H9 (cell line): ENCODE measurements around the gene SPRED1. TPM values are rescaled to one million over a fixed set of nuclear protein-coding genes. Genes with fewer than 3 reads are reported as not detected.

Source experiments
- DNase-seq: peaks from one replicate; pipeline ENCODE4 v3.0.0-alpha.2; 2017
- H2AFZ ChIP-seq: one replicate; pipeline ENCODE4 v1.6.1; 2013; ENCODE audit warnings: mild to moderate bottlenecking, low read length, control low read depth, moderate library complexity
- H2AK5ac ChIP-seq: 2 replicates; pipeline ENCODE4 v1.6.1; 2013; ENCODE audit warnings: low read length, control low read depth, mixed read lengths; ENCODE audit not compliant: insufficient read length
- H2BK120ac ChIP-seq: one replicate; pipeline ENCODE4 v1.6.1; 2013; ENCODE audit warnings: low read depth, mild to moderate bottlenecking, low read length, control low read depth, inconsistent platforms; ENCODE audit not compliant: poor library complexity, severe bottlenecking
- H2BK12ac ChIP-seq: 2 replicates; pipeline ENCODE4 v1.6.1; 2013; ENCODE audit warnings: low read length, control low read depth, mixed read lengths, low read depth; ENCODE audit not compliant: insufficient read length
- H2BK15ac ChIP-seq: 2 replicates; pipeline ENCODE4 v1.6.1; 2013; ENCODE audit warnings: low read depth, low read length, control low read depth
- H2BK20ac ChIP-seq: one replicate; pipeline ENCODE4 v1.6.1; 2013; ENCODE audit warnings: low read depth, mild to moderate bottlenecking, low read length, control low read depth, inconsistent platforms; ENCODE audit not compliant: poor library complexity, severe bottlenecking
- H2BK5ac ChIP-seq: 2 replicates; pipeline ENCODE4 v1.6.1; 2013; ENCODE audit warnings: low read length, control low read depth, mixed read lengths; ENCODE audit not compliant: insufficient read length
- H3K14ac ChIP-seq: 2 replicates; pipeline ENCODE4 v1.6.1; 2013; ENCODE audit warnings: low read length, control low read depth; ENCODE audit not compliant: insufficient read depth
- H3K18ac ChIP-seq: 2 replicates; pipeline ENCODE4 v1.6.1; 2013; ENCODE audit warnings: low read depth, mild to moderate bottlenecking, mixed read lengths, low read length, control low read depth; ENCODE audit not compliant: insufficient read length
- H3K23ac ChIP-seq: 2 replicates; pipeline ENCODE4 v1.6.1; 2013; ENCODE audit warnings: low read length, control low read depth, mixed read lengths, low read depth; ENCODE audit not compliant: insufficient read length
- H3K23me2 ChIP-seq: 2 replicates; pipeline ENCODE4 v1.6.1; 2013; ENCODE audit warnings: low read depth, mild to moderate bottlenecking, mixed read lengths, low read length, control low read depth; ENCODE audit not compliant: insufficient read length, poor library complexity, severe bottlenecking
- H3K27ac ChIP-seq: 2 replicates; pipeline ENCODE4 v1.5.1; 2013; ENCODE audit warnings: low read length, control low read depth, mixed read lengths, low read depth; ENCODE audit not compliant: insufficient read length
- H3K27me3 ChIP-seq: 2 replicates; pipeline ENCODE4 v1.6.1; 2013; ENCODE audit warnings: low read length, control low read depth, inconsistent platforms; ENCODE audit not compliant: insufficient read depth
- H3K4ac ChIP-seq: 2 replicates; pipeline ENCODE4 v1.6.1; 2013; ENCODE audit warnings: low read depth, mild to moderate bottlenecking, control low read depth, inconsistent platforms, low read length, moderate library complexity
- H3K4me1 ChIP-seq: 2 replicates; pipeline ENCODE4 v1.6.1; 2013; ENCODE audit warnings: low read length, control low read depth, inconsistent platforms; ENCODE audit not compliant: insufficient read depth
- H3K4me2 ChIP-seq: 2 replicates; pipeline ENCODE4 v1.6.1; 2013; ENCODE audit warnings: low read length, control low read depth, mixed read lengths; ENCODE audit not compliant: insufficient read length, insufficient read depth
- H3K56ac ChIP-seq: 2 replicates; pipeline ENCODE4 v1.6.1; 2013; ENCODE audit warnings: low read depth, mild to moderate bottlenecking, mixed read lengths, low read length, control low read depth; ENCODE audit not compliant: insufficient read length
- H3K79me1 ChIP-seq: 2 replicates; pipeline ENCODE4 v1.6.1; 2013; ENCODE audit warnings: low read depth, mild to moderate bottlenecking, moderate library complexity, low read length, control low read depth, inconsistent platforms; ENCODE audit not compliant: insufficient read depth, poor library complexity, severe bottlenecking
- H3K79me2 ChIP-seq: 2 replicates; pipeline ENCODE4 v1.6.1; 2013; ENCODE audit warnings: low read length, control low read depth, inconsistent platforms; ENCODE audit not compliant: insufficient read depth
- H3K9ac ChIP-seq: 2 replicates; pipeline ENCODE4 v1.6.1; 2013; ENCODE audit warnings: low read length, control low read depth, mixed read lengths; ENCODE audit not compliant: insufficient read length; ENCODE audit errors: extremely low read depth
- H3K9me3 ChIP-seq: one replicate; pipeline ENCODE4 v1.6.1; 2013; ENCODE audit warnings: low read depth, low read length, inconsistent platforms; ENCODE audit not compliant: control insufficient read depth
- H3T11ph ChIP-seq: one replicate; pipeline ENCODE4 v1.6.1; 2013; ENCODE audit warnings: mild to moderate bottlenecking, low read length, control low read depth, inconsistent platforms
- H4K20me1 ChIP-seq: one replicate; pipeline ENCODE4 v1.6.1; 2013; ENCODE audit not compliant: control insufficient read depth, insufficient read length, insufficient read depth
- H4K5ac ChIP-seq: 2 replicates; pipeline ENCODE4 v1.6.1; 2013; ENCODE audit warnings: low read depth, mild to moderate bottlenecking, mixed read lengths, low read length, control low read depth; ENCODE audit not compliant: insufficient read length
- H4K8ac ChIP-seq: replicated peaks from 2 replicates; pipeline ENCODE4 v1.6.1; 2013; ENCODE audit warnings: low read length, control low read depth, mixed read lengths, low read depth; ENCODE audit not compliant: insufficient read length
- H4K91ac ChIP-seq: 2 replicates; pipeline ENCODE4 v1.6.1; 2013; ENCODE audit warnings: low read depth, mild to moderate bottlenecking, moderate library complexity, mixed read lengths, low read length, control low read depth; ENCODE audit not compliant: insufficient read length
- H3K27ac Mint-ChIP-seq, 3 experiments: 2 replicates in 2 of 3; 3 replicates in 1 of 3; pipeline ENCODE4 v1.8.0; 2020 to 2021; ENCODE audit warnings: mixed read lengths in 3 of 3, mild to moderate bottlenecking in 1 of 3, moderate library complexity in 1 of 3
- H3K27me3 Mint-ChIP-seq: 2 replicates; pipeline ENCODE4 v1.8.0; 2021; ENCODE audit warnings: low read depth, mild to moderate bottlenecking, moderate library complexity, mixed read lengths
- H3K36me3 Mint-ChIP-seq, 3 experiments: 2 replicates in 2 of 3; 3 replicates in 1 of 3; pipeline ENCODE4 v1.8.0; 2020 to 2021; ENCODE audit warnings: low read depth in 3 of 3, mixed read lengths in 3 of 3; ENCODE audit not compliant: insufficient read depth in 1 of 3
- H3K4me1 Mint-ChIP-seq, 2 experiments: 2 replicates each; pipeline ENCODE4 v1.8.0; 2020; ENCODE audit warnings: mixed read lengths in 2 of 2
- H3K4me3 Mint-ChIP-seq, 2 experiments: 2 replicates in 1 of 2; 3 replicates in 1 of 2; pipeline ENCODE4 v1.8.0; 2020 to 2021; ENCODE audit warnings: mild to moderate bottlenecking in 2 of 2, mixed read lengths in 2 of 2, moderate library complexity in 1 of 2
- H3K9me3 Mint-ChIP-seq, 2 experiments: 2 replicates in 1 of 2; 3 replicates in 1 of 2; pipeline ENCODE4 v1.8.0; 2020; ENCODE audit warnings: mild to moderate bottlenecking in 2 of 2, mixed read lengths in 2 of 2, moderate library complexity in 1 of 2
- CTCF ChIP-seq: fragments of 200-600 bp; sonication (generic); conservative IDR thresholded peaks from 3 replicates; pipeline ENCODE4 v1.8.0; 2021; ENCODE audit warnings: antibody characterized with exemption, mild to moderate bottlenecking
- WGBS: extraction: QIAGEN DNeasy Blood & Tissue Kit; methylation state at CpG from one replicate; pipeline ENCODE4 v1.1.7; 2013; ENCODE audit warnings: missing lambda C conversion rate, low lambda C conversion rate, mixed read lengths; ENCODE audit not compliant: insufficient read length; ENCODE audit errors: extremely low coverage; 5-methylcytosine and 5-hydroxymethylcytosine counted together
- total RNA-seq: library from RNA; stranded (reverse); gene quantifications from 2 replicates; pipeline ENCODE4 v1.2.1, GENCODE V29; 2021

Gene SPRED1
- total RNA-seq, 1 experiment from 2014 or later: 41.0 TPM

- Histone ChIP-seq H4K5ac (no peak overlapping the region), H4K91ac (no peak overlapping the region), H3K23ac (no peak overlapping the region), H2BK20ac (no peak overlapping the region), H4K20me1 (no peaks in the 10 kb centered on the region), H3T11ph (no peak overlapping the region), H3K79me2 (peaks cover 7% of the 10 kb centered on the region; the same call in 1 of the 2 replicates), H2BK12ac (no peak overlapping the region), H2BK5ac (no peak overlapping the region), H3K4me2 (no peak overlapping the region), H3K79me1 (peaks cover 6% of the 10 kb centered on the region), H3K27ac (no peak overlapping the region), H2AK5ac (no peak overlapping the region), H2BK120ac (no peak overlapping the region), H3K27me3 (no peaks in the 10 kb centered on the region), H3K9ac (no peak overlapping the region), H4K8ac (no peak overlapping the region), H3K4me1 (no peaks in the 10 kb centered on the region; the same call in 1 of the 2 replicates), H3K56ac (no peak overlapping the region), H2AFZ (no peak overlapping the region), H2BK15ac (no peak overlapping the region), H3K23me2 (no peaks in the 10 kb centered on the region), H3K9me3 (no peaks in the 10 kb centered on the region), H3K4ac (no peak overlapping the region), H3K18ac (no peak overlapping the region), H3K14ac (no peak overlapping the region)
- no peak overlapping the region; a peak in 1 of 7 replicates for H3K27ac Mint-ChIP-seq
- H3K4me1 Mint-ChIP-seq: peaks cover 9 to 17% of the 10 kb centered on the region in 2 experiments
- DNase-seq: no peak
- H3K27me3 Mint-ChIP-seq: no peaks in the 10 kb centered on the region
- WGBS: no CpG with 5 or more reads among the region's 3 CpGs
- peaks cover 16 to 33% (median 20%) of the 10 kb centered on the region in 3 experiments; a peak in 6 of 7 replicates for H3K36me3 Mint-ChIP-seq
- no peak for TF ChIP-seq CTCF
- H3K9me3 Mint-ChIP-seq: no peaks in the 10 kb centered on the region
- H3K4me3 Mint-ChIP-seq: no peak overlapping the region
These were observed 56.2 kb downstream of the SPRED1 start for GRCh38 chr15:38308797-38309196.
